ENCODE results near the gene IL27RA.

Gene IL27RA

DNA sequence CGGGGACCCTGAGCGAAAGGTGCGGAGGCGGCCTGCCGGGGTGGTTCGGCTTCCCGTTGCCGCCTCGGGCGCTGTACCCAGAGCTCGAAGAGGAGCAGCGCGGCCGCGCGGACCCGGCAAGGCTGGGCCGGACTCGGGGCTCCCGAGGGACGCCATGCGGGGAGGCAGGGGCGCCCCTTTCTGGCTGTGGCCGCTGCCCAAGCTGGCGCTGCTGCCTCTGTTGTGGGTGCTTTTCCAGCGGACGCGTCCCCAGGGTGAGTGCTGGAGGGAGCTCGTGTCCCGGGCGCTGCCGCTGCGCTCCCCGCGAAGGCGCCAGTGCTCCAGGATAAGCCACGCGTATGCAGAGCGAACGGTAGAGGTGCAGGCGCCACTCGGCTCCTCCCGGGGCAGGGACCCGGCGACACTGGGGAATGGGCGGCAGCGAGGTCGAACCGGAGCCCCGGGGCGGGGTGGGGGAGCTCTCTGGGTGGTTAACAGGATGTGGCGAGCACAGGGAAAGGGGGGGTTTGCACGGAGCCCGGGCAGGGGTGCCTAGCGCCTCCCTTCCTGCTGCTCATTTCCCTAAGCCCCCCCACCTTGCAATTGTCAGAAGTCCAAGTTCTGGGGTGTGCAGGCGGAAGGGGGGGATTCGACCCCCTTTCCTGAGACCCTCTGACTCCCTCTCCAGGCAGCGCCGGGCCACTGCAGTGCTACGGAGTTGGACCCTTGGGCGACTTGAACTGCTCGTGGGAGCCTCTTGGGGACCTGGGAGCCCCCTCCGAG, at the start of gene IL27RA:
TSS of gene IL27RA (plus strand) at position 44 of the 762 bp plus-strand sequence. CDS start at position 155, 111 bp downstream.
- peak; percentile 52 to 67 for DNase-seq

DNA sequence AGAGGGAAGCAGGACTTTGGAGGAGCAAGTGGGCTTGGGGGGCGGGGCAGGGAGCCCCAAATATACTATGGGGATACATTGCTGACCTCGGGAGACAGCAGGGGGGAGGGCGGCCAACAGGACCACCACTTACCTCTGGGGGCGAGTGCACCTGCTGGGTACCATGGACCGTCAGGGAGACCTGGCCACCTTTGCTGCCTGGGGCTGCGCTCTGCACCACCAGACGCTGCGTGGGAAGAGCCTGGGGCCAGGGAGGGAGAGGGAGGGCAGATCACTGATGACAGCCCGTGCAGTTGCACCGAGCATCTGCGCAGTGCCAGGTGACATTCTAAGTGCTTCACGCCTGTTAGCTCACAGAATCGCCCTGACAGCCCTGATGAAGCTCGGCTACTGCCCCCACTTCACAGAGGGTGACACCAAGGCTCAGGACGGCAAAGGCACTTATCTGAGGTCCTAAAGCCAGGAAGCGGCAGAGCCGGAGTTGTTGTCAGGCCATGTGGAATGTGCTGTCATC, 49.5 kb upstream of the IL27RA start:
- DNase-seq, result no peak

- no peak for DNase-seq
Measured at GRCh38 chr19:13982773-13983172, 48.8 kb upstream of the IL27RA start.

DNA sequence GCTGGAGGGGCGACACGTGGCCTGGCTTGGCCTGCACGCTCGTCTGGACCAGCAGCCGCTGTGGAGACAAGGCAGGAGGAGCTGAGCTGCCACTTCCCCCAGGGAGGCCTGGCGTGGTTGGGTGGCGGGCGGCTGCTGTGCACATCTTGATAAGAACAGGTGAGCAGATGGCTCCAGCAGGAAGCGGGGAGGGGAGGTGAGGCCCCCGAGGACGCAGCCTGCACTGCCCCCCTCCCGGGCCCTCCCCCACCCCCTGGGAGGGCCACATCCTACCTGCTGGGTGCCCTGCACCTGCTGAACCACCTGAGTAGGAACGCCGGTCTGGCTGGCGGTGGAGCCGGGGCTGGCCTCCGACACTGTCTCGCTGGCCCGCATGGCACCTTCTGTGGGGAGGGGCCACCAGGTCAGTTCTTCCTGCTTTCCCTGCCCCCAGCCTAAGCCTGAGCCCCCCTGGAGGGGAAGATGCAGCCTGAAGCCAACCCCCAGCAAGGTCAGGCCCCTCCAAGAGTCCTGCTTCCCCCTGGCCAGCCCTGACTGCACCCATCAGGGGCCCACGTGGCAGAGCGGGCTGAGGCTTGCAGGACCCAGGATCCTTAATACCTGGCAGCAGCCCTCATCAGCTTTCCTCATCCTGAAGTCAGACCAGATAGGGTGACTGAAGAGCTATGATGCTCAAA, 48.2 kb upstream of the IL27RA start:
- DNase-seq, result no peak

DNA sequence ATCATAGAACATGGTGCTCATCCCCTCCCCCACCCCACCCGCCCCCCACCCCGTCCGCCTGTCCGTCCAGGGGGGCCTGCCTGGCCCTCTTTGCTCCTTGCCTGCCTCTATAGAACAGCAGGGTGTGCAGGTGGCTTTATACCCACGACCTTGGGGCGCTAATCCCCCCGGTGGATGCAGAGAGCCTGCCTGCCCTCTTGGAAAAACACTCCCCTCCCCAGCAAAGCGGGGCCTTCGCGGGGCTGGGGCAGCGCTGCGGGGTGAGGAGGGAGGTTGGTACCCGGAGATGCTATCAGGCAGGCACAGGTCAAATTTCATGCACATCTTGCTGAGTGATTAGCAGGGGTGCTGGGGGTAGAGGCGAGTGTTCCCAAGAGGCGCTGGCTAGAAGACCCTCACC, 47.4 kb upstream of the IL27RA start:
- DNase-seq, result no peak

- DNase-seq, result no peak
Measured at GRCh38 chr19:13984875-13985741, 46.5 kb upstream of the IL27RA start.

GRCh38 chr19:13985771-13986347, 45.7 kb upstream of the IL27RA start:
- DNase-seq, result no peak

DNA sequence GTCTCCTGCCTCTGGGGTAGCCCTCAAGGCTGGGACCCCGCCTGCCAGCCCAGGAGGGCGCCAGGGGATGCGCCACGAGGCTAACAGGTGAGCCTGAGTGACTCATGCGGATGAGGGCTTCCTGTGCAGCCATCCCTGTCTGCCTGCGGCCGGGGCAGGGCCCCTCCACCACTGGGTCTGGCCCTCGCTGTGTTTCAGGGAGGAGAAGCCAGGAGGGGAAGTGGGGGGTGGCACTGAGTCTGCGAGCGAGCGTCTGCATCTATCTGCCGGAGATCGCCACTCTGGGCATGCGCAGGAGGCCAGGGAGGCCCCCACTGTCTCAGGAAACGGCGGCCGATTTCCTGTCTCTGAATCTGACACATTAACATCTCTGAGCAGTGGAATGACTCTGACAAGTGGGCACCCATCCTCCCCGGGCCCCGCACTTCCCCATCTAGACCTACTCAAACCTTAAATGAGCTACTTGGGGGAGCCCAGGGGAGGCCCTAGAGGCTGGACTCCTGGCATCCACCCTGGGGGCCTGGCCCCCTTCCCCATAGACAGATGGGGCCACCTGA, 45.1 kb upstream of the IL27RA start:
- DNase-seq, result peak; percentile 52 to 78

DNA sequence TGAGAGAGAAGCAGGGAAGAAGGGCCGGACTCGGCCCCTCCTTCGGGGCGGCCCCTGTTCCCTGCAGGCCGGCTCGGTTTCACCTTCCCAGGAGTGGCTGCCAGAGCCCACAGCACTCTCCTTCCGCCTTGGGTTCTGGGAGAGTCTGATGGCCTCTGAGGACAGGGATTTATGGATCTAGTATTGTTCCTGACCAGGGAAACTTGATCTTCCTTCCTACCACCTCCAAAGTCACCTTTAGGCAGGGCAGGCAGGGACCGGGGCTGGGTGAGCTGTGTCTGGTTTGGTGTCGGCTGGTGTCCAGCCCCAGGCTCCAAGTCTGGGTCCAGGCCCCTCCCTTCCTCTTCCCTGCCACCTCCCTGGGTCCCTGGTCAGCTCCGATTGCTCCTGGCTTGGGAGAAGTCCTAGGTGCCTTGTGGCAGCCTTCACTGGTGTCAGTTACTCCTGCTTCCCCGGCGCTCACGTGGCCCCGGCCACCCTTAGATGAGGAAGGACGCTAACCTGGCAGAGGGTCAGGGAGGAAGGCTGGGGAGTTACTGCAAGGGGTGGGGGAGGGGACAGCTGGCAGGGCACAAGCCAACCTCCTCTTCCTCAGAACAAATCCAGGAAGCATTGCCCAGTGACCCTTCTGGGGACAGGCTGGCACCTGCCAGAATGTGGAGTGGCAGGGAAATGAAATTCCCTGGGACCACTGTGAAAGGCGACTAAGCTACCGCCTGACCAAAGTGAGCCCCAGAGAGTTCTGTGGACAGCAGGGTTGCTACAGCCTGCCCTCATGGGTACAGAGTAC, 44.3 kb upstream of the IL27RA start:
- no peak for DNase-seq

GRCh38 chr19:13989487-13989886, 42.1 kb upstream of the IL27RA start:
- DNase-seq, result no peak

- no peak for DNase-seq
Measured at GRCh38 chr19:13990085-13990484, 41.5 kb upstream of the IL27RA start.

- DNase-seq, result no peak
Measured at GRCh38 chr19:13992025-13992424, 39.5 kb upstream of the IL27RA start.

- DNase-seq, result no peak
Measured at GRCh38 chr19:13993590-13994300, 37.8 kb upstream of the IL27RA start.

DNA sequence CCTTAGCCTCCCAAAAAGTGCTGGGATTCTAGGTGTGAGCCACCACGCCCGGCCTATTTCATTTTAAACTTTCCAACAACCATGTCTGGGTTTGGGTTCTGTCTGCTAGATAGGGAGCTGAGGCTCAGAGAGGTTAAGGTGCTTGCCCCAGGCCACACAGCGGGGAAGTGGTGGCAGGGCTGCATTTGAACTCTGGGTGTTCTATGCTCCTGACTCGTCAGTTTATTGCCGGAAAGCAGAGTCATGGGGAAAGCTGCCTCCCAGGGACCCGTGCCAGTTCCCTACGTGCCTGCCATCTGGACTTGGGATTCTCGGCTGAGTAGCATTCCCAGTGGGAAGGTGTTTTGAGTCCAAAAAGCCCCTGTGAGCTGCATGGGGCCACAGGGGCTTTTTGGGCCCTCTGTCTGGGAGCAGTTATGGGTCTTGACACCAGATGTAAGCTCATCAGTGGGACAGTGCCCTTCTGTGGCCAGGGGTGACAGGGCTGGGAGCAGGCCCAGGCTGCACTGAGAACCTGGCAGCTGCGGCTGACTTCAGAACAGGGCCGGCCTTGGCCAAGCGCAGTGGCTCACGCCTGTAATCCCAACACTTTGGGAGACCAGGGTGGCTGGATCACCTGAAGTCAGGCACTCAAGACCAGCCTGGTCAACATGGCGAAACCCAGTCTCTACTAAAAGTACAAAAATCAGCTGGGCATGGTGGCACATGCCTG, 36.4 kb upstream of the IL27RA start:
- DNase-seq, result no peak

GRCh38 chr19:13995878-13996765, 35.4 kb upstream of the IL27RA start:
- DNase-seq, result no peak

GRCh38 chr19:13996928-13997630, 34.5 kb upstream of the IL27RA start:
- no peak for DNase-seq

DNA sequence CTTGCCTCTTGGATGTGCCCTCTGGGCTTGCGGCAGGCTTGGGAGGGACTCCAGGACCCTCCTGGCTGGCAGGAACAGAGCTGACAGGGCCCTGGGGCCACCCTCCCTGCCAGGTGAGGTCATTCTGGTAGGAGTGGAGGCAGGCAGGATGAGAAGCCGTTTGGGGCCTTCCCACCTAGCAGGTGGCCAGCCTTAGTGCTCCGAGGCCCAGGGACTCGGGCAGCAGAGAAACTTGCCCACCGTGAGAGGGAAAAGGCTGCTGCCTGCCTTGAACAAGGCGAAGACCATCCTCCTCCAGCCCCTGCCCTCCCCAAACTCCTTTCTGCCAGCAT, 34.0 kb upstream of the IL27RA start:
- DNase-seq, result no peak

DNA sequence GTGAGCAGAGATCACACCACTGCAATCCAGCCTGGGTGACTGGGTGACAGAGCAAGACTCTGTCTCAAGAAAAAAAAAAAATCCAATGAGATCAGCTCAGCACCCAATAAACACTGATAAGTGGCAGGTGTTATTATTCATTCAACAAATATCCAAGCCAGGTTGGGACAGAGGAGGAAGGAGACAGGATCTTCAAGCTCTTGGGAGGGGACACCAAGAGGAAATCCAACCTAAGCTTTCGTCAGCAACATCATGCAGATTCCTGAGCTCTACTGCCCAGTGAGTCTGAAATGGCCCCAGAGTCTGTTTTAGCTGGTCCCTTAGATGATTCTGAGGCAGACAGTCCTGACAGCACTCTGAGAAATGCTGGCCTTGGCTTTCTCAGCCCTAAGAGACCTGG, 33.1 kb upstream of the IL27RA start:
- DNase-seq, result no peak

DNA sequence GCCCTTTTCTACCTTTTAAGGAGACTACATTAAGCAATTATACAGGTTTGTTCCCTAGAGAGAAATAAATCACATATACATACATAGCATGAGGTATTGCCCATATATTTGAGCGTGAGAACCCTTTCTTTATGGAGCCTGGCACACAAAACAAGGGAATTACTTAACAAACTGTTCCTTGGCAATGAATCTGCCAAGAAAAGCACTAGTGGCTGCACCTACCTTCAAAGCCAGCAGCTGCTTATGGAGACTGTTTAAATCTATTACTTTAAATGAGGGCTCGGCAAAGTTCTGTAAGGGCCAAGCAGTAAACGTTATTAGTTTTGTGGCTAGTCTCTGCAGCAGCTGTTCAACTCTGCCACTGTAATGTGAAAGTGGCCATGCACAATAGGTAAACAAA, 32.5 kb upstream of the IL27RA start:
- DNase-seq, result no peak
